ENCODE measurements around the gene SCG5. TPM values are rescaled to one million over a fixed set of nuclear protein-coding genes. Genes with fewer than 3 reads are reported as not detected.

SCG5 gene
- total RNA-seq, result 0.29 and 0.66 TPM in 2 replicates

GRCh38 chr15:32641517-32642059 is at the start of gene SCG5:
Gene SCG5, plus strand, starts transcription at chr15:32641710. Its CDS starts 1,883 bp downstream, at chr15:32643593.

GRCh38 chr15:32593151-32593550 is 48.4 kb upstream of the SCG5 start, which contains the start of gene GOLGA8N:
Gene GOLGA8N, plus strand, starts transcription at chr15:32593456.

GRCh38 chr15:32615051-32615870 is 26.2 kb upstream of the SCG5 start, which contains the start of gene ARHGAP11A:
Gene ARHGAP11A, plus strand, starts transcription at chr15:32615504. Its CDS starts 708 bp downstream, at chr15:32616212.

GRCh38 chr15:32717426-32718226 is 76.1 kb downstream of the SCG5 start, which contains the start of gene GREM1:
Gene GREM1, plus strand, starts transcription at chr15:32718004. Its CDS starts 12,687 bp downstream, at chr15:32730691.

Small RNA genes lying within 50 kb of the gene (small RNA-seq; reads per million reads assigned to genes)
- not detected for gene RN7SL286P

Other genes with a start within 250 kb of the SCG5 start
- gene GOLGA8K, start 238.4 kb upstream of the SCG5 start, total RNA-seq, result 0.66 and 1.5 TPM in 2 replicates
- 0.13 and 0.29 TPM in 2 replicates for gene GOLGA8O, start 186.1 kb upstream of the SCG5 start, total RNA-seq
- gene GOLGA8N, start 48.3 kb upstream of the SCG5 start, total RNA-seq, result 1.9 and 3.0 TPM in 2 replicates
- gene ARHGAP11A, start 26.2 kb upstream of the SCG5 start, total RNA-seq, result 52.9 and 65.5 TPM in 2 replicates
- gene GREM1, start 76.3 kb downstream of the SCG5 start, total RNA-seq, result 0.07 and 0.13 TPM in 2 replicates

Measured in thoracic aorta endothelial cell (primary cell).